NCI-H1092 (cell line): ENCODE measurements around the gene SESN3.
A peak's percentile ranks its signal among the peaks of the same experiment; 100 is the strongest.
"Not testable (repeated sequence)": the region's sequence is repeated elsewhere in the genome, so short reads cannot be mapped to it uniquely, and the experiment has no call there.

Experiments
- DNase-seq: peaks from one replicate; lab custom pipeline; 2025; lab: John Stamatoyannopoulos, UW

The SESN3 gene

DNA sequence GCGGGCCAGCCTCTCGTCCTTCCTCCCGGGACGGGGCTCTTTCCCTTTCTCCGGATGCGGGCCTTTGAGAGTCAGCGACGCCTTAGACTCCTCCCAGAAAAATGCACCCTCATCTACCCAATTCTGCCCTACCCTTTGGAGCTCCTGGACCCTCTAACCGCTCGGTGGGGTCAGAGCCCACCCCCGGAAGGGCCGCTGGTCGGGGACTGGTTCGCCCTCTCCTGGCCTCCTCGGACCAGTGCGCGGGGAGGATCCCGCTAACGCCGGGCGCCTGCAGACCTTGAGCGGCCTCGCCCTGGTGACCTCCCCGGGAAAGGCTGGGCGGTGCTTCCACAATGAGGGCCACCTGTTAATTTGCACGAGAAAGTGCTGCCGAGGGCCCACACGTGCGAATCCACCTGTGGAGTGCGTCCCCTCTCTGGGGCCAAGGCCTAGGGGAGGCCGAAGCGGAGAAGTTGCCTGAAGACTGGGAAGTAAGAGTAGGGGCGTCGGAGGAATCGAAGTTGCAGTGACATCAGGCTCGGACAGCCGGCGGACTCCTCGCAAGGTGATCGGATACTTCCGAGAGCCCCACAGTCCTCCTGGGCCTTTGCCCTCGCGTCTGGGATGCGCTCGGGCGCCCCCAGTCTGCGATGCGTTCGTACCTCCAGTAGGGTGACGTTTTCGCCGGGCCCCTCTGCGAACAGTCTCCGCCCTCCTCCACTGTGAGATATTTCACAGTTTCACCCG lies 79.9 kb downstream of the SESN3 start:
- DNase-seq = peak; percentile 94

- no peak for DNase-seq
Observed at GRCh38 chr11:95149651-95150364, 81.2 kb downstream of the SESN3 start.

DNA sequence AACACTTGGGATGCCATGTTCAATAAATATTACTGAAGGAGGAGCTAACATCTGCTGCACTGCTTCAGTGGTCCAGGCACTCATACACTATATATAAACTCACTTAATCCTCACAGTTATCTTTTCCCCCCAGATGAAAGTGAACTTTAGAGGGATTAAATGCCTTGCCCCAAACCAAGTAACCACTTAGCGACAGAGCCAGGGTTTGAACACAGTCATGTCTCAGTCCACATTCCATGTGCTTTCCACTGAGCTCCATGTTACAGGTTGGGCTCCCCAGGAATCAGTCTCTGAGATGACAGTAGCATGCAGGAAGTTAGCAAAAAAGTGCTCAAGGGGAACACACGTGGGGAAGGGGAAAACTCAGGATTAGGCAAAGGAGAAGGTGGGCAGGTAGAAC lies 82.1 kb downstream of the SESN3 start:
- DNase-seq = no peak

DNA sequence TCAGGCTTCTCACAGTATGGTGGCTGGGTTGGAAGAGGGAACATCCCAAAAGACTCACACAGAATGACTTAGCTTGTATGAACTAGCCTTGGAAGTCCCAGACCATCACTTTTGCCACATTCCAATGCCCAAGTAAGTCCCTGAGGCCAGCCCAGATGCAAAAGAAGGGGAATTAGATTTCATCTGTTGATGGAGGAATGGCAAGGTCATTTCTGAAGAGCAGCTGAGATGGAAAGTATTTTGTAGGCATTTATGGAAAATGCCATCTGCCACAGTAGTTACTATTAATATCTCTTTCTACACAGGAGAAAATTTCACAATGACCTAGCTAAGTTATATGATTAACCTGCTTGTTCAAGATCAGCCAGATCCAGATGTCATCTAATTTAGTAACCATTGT lies 82.6 kb downstream of the SESN3 start:
- no peak for DNase-seq

DNA sequence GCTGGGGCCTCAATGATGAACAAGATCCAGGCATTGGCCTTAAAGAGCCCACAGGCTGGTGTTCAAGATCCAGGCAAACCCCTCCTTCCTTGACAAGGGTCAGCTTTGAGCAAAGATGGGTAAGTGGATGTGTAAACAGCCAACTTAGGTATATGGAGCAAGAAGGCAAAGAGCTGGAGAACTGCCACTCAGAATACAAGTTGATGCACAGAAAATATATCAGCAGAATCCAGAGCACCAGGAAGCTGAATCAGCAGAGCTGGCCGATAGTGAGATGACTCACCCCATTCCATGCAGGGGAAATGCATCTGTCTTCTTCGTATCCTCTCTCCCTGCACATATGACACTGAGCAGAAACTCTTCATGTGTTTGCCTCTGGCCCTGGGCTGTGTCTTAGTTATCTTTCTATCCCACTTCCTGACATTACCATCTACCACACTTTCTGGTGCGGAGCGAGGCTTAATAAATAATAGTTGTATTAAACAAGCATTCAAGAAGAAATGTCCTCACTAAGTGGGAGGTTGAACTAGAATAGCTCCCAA lies 83.6 kb downstream of the SESN3 start:
- no peak for DNase-seq

DNA sequence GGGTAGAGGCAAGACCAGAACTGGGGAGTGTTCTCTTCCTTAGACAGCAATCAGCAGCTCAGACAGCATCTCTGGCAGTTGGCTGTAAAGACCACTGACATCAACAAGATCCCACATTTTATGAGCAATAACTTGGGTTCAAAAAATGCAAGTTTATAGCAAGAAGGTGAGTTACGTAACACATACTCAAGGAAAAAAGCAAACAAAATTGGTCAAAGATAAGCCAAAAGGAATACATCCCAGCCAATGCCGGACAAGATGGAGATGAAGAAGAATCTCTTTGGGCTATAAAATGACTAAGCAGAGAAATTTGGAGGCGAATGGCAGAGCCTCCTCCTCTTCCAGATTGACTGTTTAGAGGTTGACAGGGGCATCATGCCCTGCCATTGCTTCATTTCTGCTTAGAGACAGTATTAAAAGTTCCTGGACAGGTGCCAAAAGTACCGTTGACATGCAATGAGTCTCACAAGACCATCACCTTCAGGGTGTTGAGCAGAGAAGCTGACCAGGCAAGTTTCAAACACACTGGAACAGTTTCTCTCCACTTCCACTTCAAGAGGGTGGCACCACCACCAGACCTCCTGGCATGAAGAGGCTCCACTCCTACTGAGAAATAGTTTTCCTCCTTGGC lies 85.5 kb downstream of the SESN3 start:
- no peak for DNase-seq

- DNase-seq = no peak
Observed at GRCh38 chr11:95144313-95145235, 86.4 kb downstream of the SESN3 start.

DNA sequence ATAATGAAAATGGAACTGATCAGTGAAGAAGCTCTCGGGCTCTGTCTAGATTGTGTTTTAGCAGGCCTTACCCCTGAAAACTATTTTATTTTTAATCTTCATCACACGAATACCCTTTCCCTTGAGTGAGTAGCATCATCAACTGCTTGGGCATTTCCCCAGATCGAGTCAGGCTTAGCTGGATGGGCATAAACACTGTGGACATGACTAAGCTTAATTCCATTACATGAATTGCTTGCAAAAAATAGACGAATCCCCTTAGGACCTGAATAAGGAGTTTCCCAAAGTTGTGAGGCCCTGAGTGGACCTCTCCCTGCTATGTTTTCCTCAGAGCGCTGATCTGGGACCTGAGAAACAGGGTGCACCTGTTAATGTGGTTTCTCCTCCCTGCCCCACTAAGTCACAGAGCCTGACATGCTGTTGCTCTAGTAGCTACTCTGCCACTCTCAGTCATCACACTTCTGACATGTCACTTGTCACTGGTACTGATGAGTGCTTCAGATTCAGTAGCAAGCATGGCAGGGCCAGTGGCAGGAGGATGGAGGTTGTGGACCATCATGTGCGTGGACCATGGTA lies 87.8 kb downstream of the SESN3 start:
- DNase-seq = no peak

DNA sequence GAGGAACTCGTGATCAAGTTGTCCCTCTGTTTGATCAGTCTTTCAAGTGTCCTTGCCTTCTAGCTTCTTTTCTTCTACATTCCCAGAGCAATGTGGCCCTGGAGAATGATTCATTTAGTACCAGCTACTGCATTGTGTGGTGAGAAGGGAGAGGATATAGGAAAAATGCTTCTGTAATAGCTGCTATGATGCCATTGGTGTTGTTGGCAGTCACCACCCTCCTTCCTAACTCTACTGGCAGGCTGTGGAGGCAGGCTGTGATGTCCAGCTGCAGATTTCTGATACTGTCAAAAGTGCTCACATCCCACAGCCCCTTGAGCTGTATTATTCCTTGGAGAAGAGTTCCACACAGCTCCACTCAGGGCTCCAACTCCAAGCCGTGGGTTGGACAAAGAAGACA lies 88.6 kb downstream of the SESN3 start:
- DNase-seq = no peak

DNA sequence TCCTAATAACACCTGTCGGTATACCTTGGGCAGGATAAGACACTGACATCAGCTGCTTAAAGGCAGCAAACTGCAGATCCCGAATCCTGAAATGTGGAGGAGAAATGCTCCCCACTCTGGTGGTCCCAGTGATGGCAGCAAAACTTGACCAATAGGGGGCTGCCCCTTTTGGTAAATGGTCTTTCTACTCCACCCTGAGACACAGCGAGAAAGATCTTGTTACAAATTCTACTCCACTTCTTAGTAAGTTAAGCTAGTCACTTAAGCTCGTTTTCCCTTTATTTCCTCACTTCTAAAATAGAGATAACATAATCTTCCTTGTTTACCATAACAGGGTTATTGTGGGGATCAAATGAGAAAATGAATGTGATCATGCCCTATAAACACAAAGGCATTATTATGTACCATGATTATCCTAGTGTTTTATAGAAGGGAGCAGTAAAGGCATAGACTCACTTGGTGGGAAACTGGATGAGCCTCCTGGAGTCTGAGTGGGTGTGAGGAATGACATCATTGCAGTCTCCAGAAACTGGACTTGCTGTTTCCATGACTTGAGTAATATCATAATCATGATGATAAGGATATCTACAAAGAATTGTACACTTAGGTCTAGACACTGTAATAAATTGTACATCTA lies 90.5 kb downstream of the SESN3 start:
- no peak for DNase-seq

DNA sequence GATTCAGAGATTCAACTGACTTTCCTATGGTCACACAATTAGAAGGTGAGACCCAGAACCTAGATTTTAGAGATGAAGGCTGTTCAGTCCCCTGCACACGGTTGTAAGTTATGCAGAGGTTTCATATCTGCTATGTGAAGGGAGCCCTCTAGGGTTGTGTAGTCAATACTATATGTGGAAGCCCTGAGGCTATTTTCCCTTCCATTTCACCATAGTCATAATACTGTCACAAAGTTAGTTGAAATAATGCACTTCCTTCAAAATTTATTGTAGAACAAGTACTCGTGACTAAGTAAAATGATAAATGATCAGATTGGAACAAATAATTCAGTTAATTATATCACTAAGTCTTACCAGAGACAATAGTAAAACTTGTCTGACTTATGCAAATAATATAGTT lies 92.6 kb downstream of the SESN3 start:
- no peak for DNase-seq

DNA sequence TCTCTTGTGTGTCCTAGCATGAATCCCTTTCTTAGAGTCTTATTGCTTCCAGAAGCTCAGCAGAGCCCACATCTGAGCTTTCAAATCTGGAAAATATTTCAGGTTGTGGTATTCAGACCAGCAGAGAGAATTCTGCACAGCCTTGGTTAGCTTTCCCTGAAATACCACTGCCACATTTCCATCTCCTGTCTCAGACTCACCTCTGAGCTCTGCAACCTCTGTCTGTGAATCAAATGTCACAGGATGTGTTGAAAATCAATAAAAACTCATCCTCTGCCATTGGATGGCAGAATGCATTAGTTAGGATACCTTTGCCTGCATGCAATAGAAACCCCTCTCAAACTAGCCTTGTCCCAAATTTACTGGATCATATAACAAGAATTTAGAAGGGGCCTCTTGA lies 93.7 kb downstream of the SESN3 start:
- no peak for DNase-seq

- DNase-seq = not testable (repeated sequence)
Observed at GRCh38 chr11:95136747-95137146, 94.3 kb downstream of the SESN3 start.

DNA sequence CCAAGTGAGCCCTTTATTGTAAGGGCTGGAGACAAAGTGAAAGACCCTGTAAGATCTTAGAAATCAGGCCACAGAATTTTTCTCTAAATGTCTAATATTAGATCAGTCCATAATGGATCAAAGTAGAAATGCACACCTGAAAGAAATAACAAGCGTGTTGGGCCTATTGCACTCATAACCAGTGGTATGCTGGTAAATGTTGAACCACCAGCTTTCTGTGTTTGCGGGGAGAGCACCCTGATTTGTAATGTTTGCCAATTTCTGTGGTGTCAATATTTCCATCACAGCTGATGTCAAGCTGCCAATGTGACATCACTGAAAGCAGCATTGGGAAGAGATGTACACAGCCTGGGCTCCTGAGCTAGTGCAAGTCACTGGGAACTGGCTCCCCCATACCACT lies 95.1 kb downstream of the SESN3 start:
- no peak for DNase-seq

GRCh38 chr11:95135155-95135554 lies 95.8 kb downstream of the SESN3 start:
- no peak for DNase-seq

GRCh38 chr11:95134491-95134890 lies 96.5 kb downstream of the SESN3 start:
- no peak for DNase-seq

- no peak for DNase-seq
Observed at GRCh38 chr11:95132956-95133355, 98.0 kb downstream of the SESN3 start.

- no peak for DNase-seq
Observed at GRCh38 chr11:95128602-95129001, 102.4 kb downstream of the SESN3 start.

- no peak for DNase-seq
Observed at GRCh38 chr11:95123556-95123955, 107.4 kb downstream of the SESN3 start.

DNA sequence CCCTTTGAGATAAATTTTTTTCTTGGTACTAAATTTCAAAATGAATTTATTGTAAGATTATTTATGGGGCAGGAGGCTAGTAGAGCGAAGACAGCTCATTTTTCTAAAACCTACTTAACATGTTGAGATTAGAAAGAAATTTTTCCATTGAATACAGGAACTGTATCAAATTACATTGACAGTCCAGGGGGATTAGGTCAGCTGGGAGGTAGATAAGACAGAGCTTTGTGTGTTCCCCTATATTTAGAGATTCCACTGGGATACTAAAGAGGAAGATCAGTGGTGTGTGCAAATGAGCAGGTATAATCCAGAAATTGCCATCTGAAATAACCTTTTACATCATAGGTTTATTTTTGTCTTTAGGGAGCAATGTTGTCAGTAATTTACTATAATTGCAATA lies 109.3 kb downstream of the SESN3 start:
- DNase-seq = no peak
